ENCODE results near the gene ACOXL. TPM values are rescaled to one million over a fixed set of nuclear protein-coding genes. Genes with fewer than 3 reads are reported as not detected.

Gene ACOXL
- total and polyA plus RNA-seq, 10 of the 15 experiments (the other 5 are each of a cell fraction or from before 2014, with no cell fraction given) = 0.05 to 1.3 (median 0.71) TPM

DNA sequence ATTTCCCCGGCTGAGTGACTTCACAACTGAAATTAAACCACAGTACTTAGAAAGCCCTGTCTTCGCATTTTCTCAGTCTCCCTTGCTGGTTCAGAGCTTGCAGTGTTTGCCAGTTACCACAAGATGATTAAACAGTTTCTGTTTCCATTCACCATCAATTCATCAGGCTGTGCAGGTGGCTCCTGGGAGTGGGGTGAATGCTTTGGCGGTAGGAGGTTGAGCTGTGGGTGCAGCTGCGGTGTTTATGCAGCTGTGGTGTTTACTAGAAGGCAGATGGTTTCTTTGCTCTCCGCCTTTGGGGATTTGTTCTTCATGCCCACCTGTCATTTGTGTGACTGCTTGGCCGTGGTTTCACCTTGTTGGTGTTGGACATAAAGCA lies 16.1 kb downstream of the ACOXL start (continued):
- TF ChIP-seq, protein P1, sequence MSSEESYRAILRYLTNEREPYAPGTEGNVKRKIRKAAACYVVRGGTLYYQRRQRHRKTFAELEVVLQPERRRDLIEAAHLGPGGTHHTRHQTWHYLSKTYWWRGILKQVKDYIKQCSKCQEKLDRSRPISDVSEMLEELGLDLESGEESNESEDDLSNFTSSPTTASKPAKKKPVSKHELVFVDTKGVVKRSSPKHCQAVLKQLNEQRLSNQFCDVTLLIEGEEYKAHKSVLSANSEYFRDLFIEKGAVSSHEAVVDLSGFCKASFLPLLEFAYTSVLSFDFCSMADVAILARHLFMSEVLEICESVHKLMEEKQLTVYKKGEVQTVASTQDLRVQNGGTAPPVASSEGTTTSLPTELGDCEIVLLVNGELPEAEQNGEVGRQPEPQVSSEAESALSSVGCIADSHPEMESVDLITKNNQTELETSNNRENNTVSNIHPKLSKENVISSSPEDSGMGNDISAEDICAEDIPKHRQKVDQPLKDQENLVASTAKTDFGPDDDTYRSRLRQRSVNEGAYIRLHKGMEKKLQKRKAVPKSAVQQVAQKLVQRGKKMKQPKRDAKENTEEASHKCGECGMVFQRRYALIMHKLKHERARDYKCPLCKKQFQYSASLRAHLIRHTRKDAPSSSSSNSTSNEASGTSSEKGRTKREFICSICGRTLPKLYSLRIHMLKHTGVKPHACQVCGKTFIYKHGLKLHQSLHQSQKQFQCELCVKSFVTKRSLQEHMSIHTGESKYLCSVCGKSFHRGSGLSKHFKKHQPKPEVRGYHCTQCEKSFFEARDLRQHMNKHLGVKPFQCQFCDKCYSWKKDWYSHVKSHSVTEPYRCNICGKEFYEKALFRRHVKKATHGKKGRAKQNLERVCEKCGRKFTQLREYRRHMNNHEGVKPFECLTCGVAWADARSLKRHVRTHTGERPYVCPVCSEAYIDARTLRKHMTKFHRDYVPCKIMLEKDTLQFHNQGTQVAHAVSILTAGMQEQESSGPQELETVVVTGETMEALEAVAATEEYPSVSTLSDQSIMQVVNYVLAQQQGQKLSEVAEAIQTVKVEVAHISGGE (CRISPR knock-in tag; IDR thresholded peaks at IDR 0.05) = no peak
- TF ChIP-seq RUNX3 (IDR thresholded peaks at IDR 0.05; ENCODE audit: low read length) (peak; percentile 99), ETV6 (conservative IDR thresholded peaks at IDR 0.05 in 1 of 2, IDR thresholded peaks at IDR 0.05 in 1 of 2; ENCODE audit: borderline replicate concordance in 1 of 2, low read depth in 1 of 2) (peak in 1 of 2 experiments; percentile 86; a peak in 2 of 4 replicates), POLR2A (IDR thresholded peaks at IDR 0.05; ENCODE audit: low read depth, low read length) (no peak), SIX5 (IDR thresholded peaks at IDR 0.05; ENCODE audit: low read depth, low read length, severe bottlenecking) (no peak), GABPA (IDR thresholded peaks at IDR 0.05; ENCODE audit: low read depth) (peak; percentile 74), PML (IDR thresholded peaks at IDR 0.05; ENCODE audit: low read length) (peak; percentile 70; the same call in 1 of the 2 replicates), MTA2 (IDR thresholded peaks at IDR 0.05; ENCODE audit: low read depth) (peak; percentile 100), ZNF24 (IDR thresholded peaks at IDR 0.05) (peak; percentile 69; the same call in 1 of the 2 replicates), ZSCAN29 (IDR thresholded peaks at IDR 0.05) (peak; percentile 88; the same call in 1 of the 2 replicates), RAD21 (IDR thresholded peaks at IDR 0.05; ENCODE audit: insufficient read depth, low read depth, low read length) (peak; percentile 22; the same call in 1 of the 2 replicates), CREM (IDR thresholded peaks at IDR 0.05; ENCODE audit: low read depth) (peak; percentile 92), ZZZ3 (IDR thresholded peaks at IDR 0.05; ENCODE audit: control insufficient read depth, insufficient read length, low read depth) (no peak), IKZF2 (IDR thresholded peaks at IDR 0.05) (peak; percentile 99), RCOR1 (conservative IDR thresholded peaks at IDR 0.05; ENCODE audit: low read depth, low read length) (peak; percentile 89; the same call in 1 of the 2 replicates), RELA (IDR thresholded peaks at IDR 0.05; ENCODE audit: borderline replicate concordance, partially characterized antibody) (peak; percentile 44), HDGF (IDR thresholded peaks at IDR 0.05) (0 out of 2 replicates have a peak, but pooled peaks have one; percentile 42), NFIC (IDR thresholded peaks at IDR 0.05; ENCODE audit: low read depth, low read length) (peak; percentile 94), HCFC1 (IDR thresholded peaks at IDR 0.05; ENCODE audit: low read length) (no peak), RBBP5 (conservative IDR thresholded peaks at IDR 0.05) (no peak), EP300 (IDR thresholded peaks at IDR 0.05; ENCODE audit: borderline replicate concordance in 1 of 2, control insufficient read depth in 1 of 2, low read depth in 2 of 2, low read length in 2 of 2) (peak; percentile 90 to 97)
- TF ChIP-seq, protein P2, sequence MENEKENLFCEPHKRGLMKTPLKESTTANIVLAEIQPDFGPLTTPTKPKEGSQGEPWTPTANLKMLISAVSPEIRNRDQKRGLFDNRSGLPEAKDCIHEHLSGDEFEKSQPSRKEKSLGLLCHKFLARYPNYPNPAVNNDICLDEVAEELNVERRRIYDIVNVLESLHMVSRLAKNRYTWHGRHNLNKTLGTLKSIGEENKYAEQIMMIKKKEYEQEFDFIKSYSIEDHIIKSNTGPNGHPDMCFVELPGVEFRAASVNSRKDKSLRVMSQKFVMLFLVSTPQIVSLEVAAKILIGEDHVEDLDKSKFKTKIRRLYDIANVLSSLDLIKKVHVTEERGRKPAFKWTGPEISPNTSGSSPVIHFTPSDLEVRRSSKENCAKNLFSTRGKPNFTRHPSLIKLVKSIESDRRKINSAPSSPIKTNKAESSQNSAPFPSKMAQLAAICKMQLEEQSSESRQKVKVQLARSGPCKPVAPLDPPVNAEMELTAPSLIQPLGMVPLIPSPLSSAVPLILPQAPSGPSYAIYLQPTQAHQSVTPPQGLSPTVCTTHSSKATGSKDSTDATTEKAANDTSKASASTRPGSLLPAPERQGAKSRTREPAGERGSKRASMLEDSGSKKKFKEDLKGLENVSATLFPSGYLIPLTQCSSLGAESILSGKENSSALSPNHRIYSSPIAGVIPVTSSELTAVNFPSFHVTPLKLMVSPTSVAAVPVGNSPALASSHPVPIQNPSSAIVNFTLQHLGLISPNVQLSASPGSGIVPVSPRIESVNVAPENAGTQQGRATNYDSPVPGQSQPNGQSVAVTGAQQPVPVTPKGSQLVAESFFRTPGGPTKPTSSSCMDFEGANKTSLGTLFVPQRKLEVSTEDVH (IDR thresholded peaks at IDR 0.05; ENCODE audit: low read depth, partially characterized antibody) = no peak
- TF ChIP-seq, protein P3, sequence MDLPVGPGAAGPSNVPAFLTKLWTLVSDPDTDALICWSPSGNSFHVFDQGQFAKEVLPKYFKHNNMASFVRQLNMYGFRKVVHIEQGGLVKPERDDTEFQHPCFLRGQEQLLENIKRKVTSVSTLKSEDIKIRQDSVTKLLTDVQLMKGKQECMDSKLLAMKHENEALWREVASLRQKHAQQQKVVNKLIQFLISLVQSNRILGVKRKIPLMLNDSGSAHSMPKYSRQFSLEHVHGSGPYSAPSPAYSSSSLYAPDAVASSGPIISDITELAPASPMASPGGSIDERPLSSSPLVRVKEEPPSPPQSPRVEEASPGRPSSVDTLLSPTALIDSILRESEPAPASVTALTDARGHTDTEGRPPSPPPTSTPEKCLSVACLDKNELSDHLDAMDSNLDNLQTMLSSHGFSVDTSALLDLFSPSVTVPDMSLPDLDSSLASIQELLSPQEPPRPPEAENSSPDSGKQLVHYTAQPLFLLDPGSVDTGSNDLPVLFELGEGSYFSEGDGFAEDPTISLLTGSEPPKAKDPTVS (IDR thresholded peaks at IDR 0.05; ENCODE audit: low read depth, low read length) = no peak

All from GM12878 (cell line).